Breast epithelium (tissue), 4 donors: ENCODE results near the gene MICALL2. TPM values are rescaled to one million over a fixed set of nuclear protein-coding genes. Genes with fewer than 3 reads are reported as not detected.

Experiments used
- DNase-seq, 2 donors: peaks; one replicate each; pipeline ENCODE4 v3.0.0-alpha.2; 2019; ENCODE audit warnings: low spot score in 2 of 2
- H3K27ac ChIP-seq, 2 donors: fragments of 200-600 bp; sonication (generic) in 1 of 2; one replicate each; pipeline ENCODE4 v1.5.1; 2016 to 2019; ENCODE audit warnings: mild to moderate bottlenecking in 1 of 2
- H3K27me3 ChIP-seq, 2 donors: fragments of 200-600 bp; sonication (generic) in 1 of 2; one replicate each; pipeline versions ENCODE4 v1.5.1 to v1.6.0; 2017 to 2019; ENCODE audit warnings: control low read depth in 1 of 2, mild to moderate bottlenecking in 1 of 2
- H3K36me3 ChIP-seq: fragments of 200-600 bp; one replicate; pipeline ENCODE4 v1.5.1; 2019
- H3K4me1 ChIP-seq, 2 donors: fragments of 200-600 bp; sonication (generic); one replicate each; pipeline ENCODE4 v1.5.1; 2016 to 2019; ENCODE audit warnings: control low read depth in 1 of 2
- H3K4me3 ChIP-seq, 3 donors: fragments of 200-600 bp; sonication (generic); 1 replicate in 2 of 3; 2 replicates in 1 of 3; pipeline ENCODE4 v1.5.1; 2016 to 2019; ENCODE audit warnings: mild to moderate bottlenecking in 3 of 3, moderate library complexity in 2 of 3
- H3K9me3 ChIP-seq, 2 donors: fragments of 200-600 bp; sonication (generic) in 1 of 2; one replicate each; pipeline ENCODE4 v1.5.1; 2016 to 2019; ENCODE audit warnings: control low read depth in 1 of 2
- POLR2A ChIP-seq: fragments of 450-650 bp; IDR thresholded peaks from one replicate; pipeline ENCODE4 v1.6.1; 2016; ENCODE audit warnings: antibody characterized with exemption, mild to moderate bottlenecking, moderate library complexity
- POLR2AphosphoS5 ChIP-seq, 3 donors: sonication (generic); formaldehyde crosslinking; IDR thresholded peaks; one replicate each; pipeline ENCODE4 v1.6.1; 2017; ENCODE audit warnings: antibody characterized with exemption in 3 of 3
- intact Hi-C: fragments of 100-400 bp; cut with DNase I; formaldehyde crosslinking; loops from one replicate; pipeline ENCODE4 v1.15.1; 2023; ENCODE audit warnings: low total_unique reads
- total RNA-seq, 3 donors: library from RNA; depleted of rRNA; stranded (reverse); fragments of >200 nt; gene quantifications; one replicate each; pipeline ENCODE4 v1.1.0, GENCODE V29; 2016
- TF ChIP-seq, protein P1 (sequence below), 3 donors: fragments of 450-650 bp; IDR thresholded peaks; one replicate each; pipeline ENCODE4 v1.5.1; 2016 to 2017; ENCODE audit warnings: antibody characterized with exemption in 3 of 3, mild to moderate bottlenecking in 3 of 3, moderate library complexity in 3 of 3

The MICALL2 gene
- total RNA-seq, 3 donors from 2014 or later = 4.0 to 20.0 (median 15.8) TPM

DNA sequence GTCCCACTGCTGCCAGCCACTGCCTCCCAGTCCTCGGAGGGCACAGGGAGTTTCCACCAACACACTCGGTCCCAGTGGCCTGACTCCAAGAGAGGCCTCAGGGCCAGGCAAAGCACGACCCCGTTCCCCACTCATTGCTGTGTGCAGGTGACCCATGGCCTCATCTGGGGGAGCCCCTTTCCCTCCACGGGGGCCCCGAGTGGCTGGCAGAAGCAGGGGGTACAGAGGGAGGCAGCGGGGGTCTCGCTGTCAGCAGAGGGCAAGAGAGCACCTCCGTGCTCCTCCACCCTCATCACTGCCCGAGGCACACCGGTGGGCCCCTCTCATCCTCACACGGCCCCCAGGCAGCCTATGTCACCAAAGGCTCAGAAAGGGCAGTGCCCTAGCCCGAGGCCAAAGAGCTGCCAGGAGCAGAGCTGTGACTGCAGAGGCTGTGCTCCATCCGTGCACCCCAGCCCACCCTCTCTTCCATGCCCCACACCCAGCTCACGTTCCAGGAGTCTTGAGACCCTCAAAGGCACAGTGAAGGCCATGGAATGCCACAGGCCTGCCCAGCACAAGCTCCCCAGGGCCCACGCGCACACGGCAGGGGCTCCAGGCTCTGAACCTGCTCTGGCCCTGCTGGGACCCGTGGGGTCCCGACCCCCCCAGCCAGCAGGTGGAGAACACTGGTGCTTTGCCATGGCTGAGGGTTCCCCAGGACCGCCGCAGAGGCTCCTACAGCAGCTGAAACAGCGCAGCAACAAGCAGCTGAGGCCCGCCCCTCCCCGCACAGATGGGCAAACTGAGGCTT, 25.9 kb downstream of the MICALL2 start:
- no peaks in the 10 kb centered on the region for H3K9me3 ChIP-seq
- H3K27ac ChIP-seq = no peak overlapping the region
- DNase-seq = no peak
- TF ChIP-seq POLR2AphosphoS5 (IDR thresholded peaks at IDR 0.05) (no peak), POLR2A (no peak)
- TF ChIP-seq, protein P1, sequence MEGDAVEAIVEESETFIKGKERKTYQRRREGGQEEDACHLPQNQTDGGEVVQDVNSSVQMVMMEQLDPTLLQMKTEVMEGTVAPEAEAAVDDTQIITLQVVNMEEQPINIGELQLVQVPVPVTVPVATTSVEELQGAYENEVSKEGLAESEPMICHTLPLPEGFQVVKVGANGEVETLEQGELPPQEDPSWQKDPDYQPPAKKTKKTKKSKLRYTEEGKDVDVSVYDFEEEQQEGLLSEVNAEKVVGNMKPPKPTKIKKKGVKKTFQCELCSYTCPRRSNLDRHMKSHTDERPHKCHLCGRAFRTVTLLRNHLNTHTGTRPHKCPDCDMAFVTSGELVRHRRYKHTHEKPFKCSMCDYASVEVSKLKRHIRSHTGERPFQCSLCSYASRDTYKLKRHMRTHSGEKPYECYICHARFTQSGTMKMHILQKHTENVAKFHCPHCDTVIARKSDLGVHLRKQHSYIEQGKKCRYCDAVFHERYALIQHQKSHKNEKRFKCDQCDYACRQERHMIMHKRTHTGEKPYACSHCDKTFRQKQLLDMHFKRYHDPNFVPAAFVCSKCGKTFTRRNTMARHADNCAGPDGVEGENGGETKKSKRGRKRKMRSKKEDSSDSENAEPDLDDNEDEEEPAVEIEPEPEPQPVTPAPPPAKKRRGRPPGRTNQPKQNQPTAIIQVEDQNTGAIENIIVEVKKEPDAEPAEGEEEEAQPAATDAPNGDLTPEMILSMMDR (IDR thresholded peaks at IDR 0.05) = no peak
- H3K4me3 ChIP-seq = no peak overlapping the region
- no peaks in the 10 kb centered on the region for H3K36me3 ChIP-seq
- intact Hi-C loops = no loop called here
- H3K27me3 ChIP-seq = peaks cover 9 to 33% of the 10 kb centered on the region in 2 donors
- no peaks in the 10 kb centered on the region for H3K4me1 ChIP-seq

DNA sequence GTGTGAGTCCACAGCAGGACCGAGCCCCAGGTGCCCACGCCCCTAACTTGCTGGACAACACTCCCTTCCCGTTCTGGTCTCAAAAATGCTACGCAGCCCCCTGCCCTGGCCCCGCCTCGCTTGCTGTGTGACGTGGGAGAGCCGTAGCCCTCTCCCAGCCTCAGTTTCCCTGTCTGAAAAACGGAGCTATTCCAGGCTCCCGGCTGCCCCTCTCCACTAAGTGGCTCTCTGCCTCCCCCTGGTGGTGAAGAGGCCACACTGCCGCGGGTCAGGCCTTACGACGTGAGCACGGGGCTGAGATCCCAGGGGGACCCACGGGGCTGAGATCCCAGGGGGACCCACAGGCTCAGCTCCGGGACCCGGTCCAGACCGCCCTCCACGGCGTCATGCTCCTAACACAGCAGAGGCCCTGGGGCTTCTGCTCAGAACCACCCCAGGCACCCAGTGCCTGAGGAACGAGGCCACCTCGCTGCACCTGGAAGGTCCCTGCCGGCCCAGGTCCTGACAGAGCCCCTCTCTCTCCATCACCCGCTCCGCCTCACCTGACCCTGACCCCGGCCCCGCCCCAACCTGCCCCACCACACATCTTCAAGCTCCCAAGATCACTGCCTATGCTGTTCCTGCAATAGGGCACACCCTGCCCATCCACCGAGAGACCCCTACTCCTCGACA, 26.7 kb downstream of the MICALL2 start:
- Histone ChIP-seq H3K4me1 (no peaks in the 10 kb centered on the region), H3K4me3 (no peak overlapping the region), H3K36me3 (no peaks in the 10 kb centered on the region), H3K27ac (no peak overlapping the region), H3K27me3 (peaks cover 9 to 33% of the 10 kb centered on the region in 2 donors), H3K9me3 (no peaks in the 10 kb centered on the region)
- intact Hi-C loops = no loop called here
- TF ChIP-seq, protein P1 (IDR thresholded peaks at IDR 0.05) = peak; percentile 85 to 87 (median 87)
- TF ChIP-seq POLR2AphosphoS5 (IDR thresholded peaks at IDR 0.05) (no peak), POLR2A (no peak)
- peak in 1 of 2 donors; percentile 74 for DNase-seq

DNA sequence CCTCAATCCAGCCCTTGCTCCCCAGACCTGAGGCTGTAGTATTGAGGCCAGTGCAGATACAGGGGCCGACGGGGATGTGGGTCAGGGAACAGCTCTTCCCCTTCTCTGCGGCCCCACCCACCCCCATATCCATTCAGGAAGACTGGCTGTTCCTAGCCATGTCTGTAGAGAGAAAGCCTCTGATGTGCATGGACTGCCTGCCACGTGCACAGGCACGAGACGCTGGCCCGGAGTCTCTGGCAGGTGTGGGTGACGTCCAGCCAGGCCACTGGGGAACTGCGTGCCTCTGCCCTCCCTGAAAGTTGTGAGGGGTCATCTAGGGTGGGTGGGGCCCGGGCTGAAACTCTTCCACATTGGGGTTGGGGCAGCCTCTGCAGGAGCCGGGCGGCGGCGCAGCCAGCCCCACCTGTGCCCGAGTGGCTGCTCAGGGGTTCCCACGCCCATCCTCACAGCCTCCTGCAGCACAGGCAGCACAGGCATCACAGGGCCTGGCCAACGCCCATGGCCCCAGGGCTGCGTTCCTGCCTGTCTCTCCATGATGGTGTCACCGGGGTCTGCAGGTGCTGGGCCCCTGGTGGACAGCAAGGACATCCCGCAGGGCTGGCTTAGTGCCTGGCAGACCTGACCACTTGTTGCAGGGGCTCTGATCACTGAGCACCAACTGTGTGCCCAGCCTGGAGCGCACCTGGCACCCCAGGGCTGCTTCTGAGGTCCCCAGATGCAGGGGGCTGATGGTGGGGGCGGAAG, 27.5 kb downstream of the MICALL2 start:
- Histone ChIP-seq H3K36me3 (no peaks in the 10 kb centered on the region), H3K4me3 (no peak overlapping the region), H3K27me3 (peaks cover 9 to 33% of the 10 kb centered on the region in 2 donors), H3K9me3 (no peaks in the 10 kb centered on the region), H3K4me1 (no peaks in the 10 kb centered on the region), H3K27ac (no peak overlapping the region)
- intact Hi-C loops = no loop called here
- TF ChIP-seq POLR2AphosphoS5 (IDR thresholded peaks at IDR 0.05) (no peak), POLR2A (no peak)
- TF ChIP-seq, protein P1 (IDR thresholded peaks at IDR 0.05) = no peak
- no peak for DNase-seq

DNA sequence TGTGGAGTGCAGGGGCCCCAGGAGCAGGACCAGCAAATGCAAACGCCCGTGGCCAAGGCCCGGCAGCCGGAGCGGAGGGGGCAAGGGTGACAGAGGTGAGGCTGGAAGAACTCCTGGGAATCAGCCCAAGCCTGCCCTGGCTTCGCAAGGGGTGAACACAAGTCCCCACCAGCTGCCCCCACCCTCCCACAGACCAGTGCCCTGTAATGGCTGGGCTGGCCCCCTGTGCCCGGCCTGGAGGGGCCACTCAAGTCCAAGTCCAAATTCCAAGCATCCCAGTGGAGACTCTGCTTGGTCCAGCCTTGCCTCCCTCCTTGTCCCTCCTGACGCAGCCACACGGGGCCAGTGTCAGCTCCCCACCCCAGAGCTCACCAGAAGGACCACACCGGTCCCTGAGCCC, 28.0 kb downstream of the MICALL2 start:
- TF ChIP-seq, protein P1 (IDR thresholded peaks at IDR 0.05) = no peak
- TF ChIP-seq POLR2AphosphoS5 (IDR thresholded peaks at IDR 0.05) = no peak
- TF ChIP-seq POLR2A = no peak
- H3K27ac ChIP-seq = no peak overlapping the region
- H3K4me3 ChIP-seq = no peak overlapping the region
- no peak for DNase-seq
- intact Hi-C loops = no loop called here
- no peaks in the 10 kb centered on the region for H3K9me3 ChIP-seq
- peaks cover 9 to 36% of the 10 kb centered on the region in 2 donors for H3K27me3 ChIP-seq
- no peaks in the 10 kb centered on the region for H3K4me1 ChIP-seq
- H3K36me3 ChIP-seq = no peaks in the 10 kb centered on the region
